Esophagus (tissue), 2 donors: Measurements from ENCODE around the gene ZNF282. TPM values are rescaled to one million over a fixed set of nuclear protein-coding genes. Genes with fewer than 3 reads are reported as not detected.
A peak's percentile ranks its signal among the peaks of the same experiment; 100 is the strongest.
"Not testable (repeated sequence)": the region's sequence is repeated elsewhere in the genome, so short reads cannot be mapped to it uniquely, and the experiment has no call there.

Experiments
- H3K27ac ChIP-seq, 2 donors: one replicate each; pipeline ENCODE4 v1.5.1; 2013; ENCODE audit warnings: low read depth in 2 of 2, mild to moderate bottlenecking in 2 of 2, inconsistent platforms in 1 of 2, low read length in 1 of 2, moderate library complexity in 1 of 2
- H3K27me3 ChIP-seq, 2 donors: one replicate each; pipeline ENCODE4 v1.6.1; 2013; ENCODE audit warnings: low read length in 2 of 2, control low read depth in 1 of 2, mild to moderate bottlenecking in 1 of 2; ENCODE audit not compliant: insufficient read depth in 2 of 2, control insufficient read depth in 1 of 2
- H3K36me3 ChIP-seq, 2 donors: one replicate each; pipeline ENCODE4 v1.6.1; 2013; ENCODE audit warnings: low read length in 1 of 2; ENCODE audit not compliant: control insufficient read depth in 2 of 2, insufficient read depth in 2 of 2
- H3K4me1 ChIP-seq, 2 donors: one replicate each; pipeline ENCODE4 v1.6.1; 2013; ENCODE audit warnings: low read length in 1 of 2; ENCODE audit not compliant: control insufficient read depth in 2 of 2, insufficient read depth in 2 of 2
- H3K4me3 ChIP-seq, 2 donors: one replicate each; pipeline ENCODE4 v1.5.1; 2013; ENCODE audit warnings: low read length in 2 of 2, mild to moderate bottlenecking in 2 of 2, low read depth in 1 of 2, moderate library complexity in 1 of 2
- H3K9me3 ChIP-seq, 2 donors: one replicate each; pipeline ENCODE4 v1.6.1; 2013; ENCODE audit warnings: mild to moderate bottlenecking in 2 of 2, low read depth in 1 of 2, low read length in 1 of 2, moderate library complexity in 1 of 2; ENCODE audit not compliant: control insufficient read depth in 2 of 2, insufficient read depth in 1 of 2
- WGBS, 2 donors: extraction: QIAGEN DNeasy Blood & Tissue Kit; methylation state at CpG; one replicate each; pipeline ENCODE4 v1.1.7; 2013; 5-methylcytosine and 5-hydroxymethylcytosine counted together
- polyA plus RNA-seq, 2 donors: library from polyadenylated mRNA; stranded (reverse); fragments of 200-250 nt; gene quantifications; one replicate each; pipeline ENCODE4 v1.2.3, GENCODE V29; 2013
- donor health status: healthy with polysubstance abuse.
- donor health status: Bipolar disorder and iron deficiency.

Gene ZNF282
- polyA plus RNA-seq, 2 donors, result 9.5 to 11.7 TPM

GRCh38 chr7:149257146-149257545, 61.8 kb downstream of the ZNF282 start:
- Histone ChIP-seq H3K27ac (peak overlapping the region in 1 of 2 donors; percentile 27), H3K27me3 (no peaks in the 10 kb centered on the region), H3K36me3 (peaks cover 17 to 22% of the 10 kb centered on the region in 2 donors), H3K4me1 (peaks cover 0 to 3% of the 10 kb centered on the region in 2 donors), H3K4me3 (no peak overlapping the region), H3K9me3 (no peaks in the 10 kb centered on the region)
- WGBS, 2 donors, result 51 to 81% methylated on average over 2 of the region's 2 CpGs

GRCh38 chr7:149261316-149261828, 66.0 kb downstream of the ZNF282 start:
- peaks cover 0 to 3% of the 10 kb centered on the region in 2 donors for H3K4me1 ChIP-seq
- peak overlapping the region; percentile 80 to 95 for H3K27ac ChIP-seq
- H3K27me3 ChIP-seq, result no peaks in the 10 kb centered on the region
- peaks cover 0 to 2% of the 10 kb centered on the region in 2 donors for H3K36me3 ChIP-seq
- H3K9me3 ChIP-seq, result no peaks in the 10 kb centered on the region
- peak overlapping the region; percentile 61 to 67 for H3K4me3 ChIP-seq
- 4 to 6% methylated on average over 16 of the region's 16 CpGs for WGBS, 2 donors

GRCh38 chr7:149261829-149262617, 66.7 kb downstream of the ZNF282 start, which contains the start of gene ZNF783:
ZNF783 (plus strand) TSS chr7:149262196; CDS start chr7:149262334, 138 bp downstream.
- peaks cover 0 to 9% of the 10 kb centered on the region in 2 donors for H3K36me3 ChIP-seq
- WGBS, 2 donors, result 1% methylated on average over 83 to 115 of the region's 115 CpGs
- peak within 1 kb of the TSS; percentile 80 to 95 for H3K27ac ChIP-seq

GRCh38 chr7:149266451-149266850, 71.1 kb downstream of the ZNF282 start:
- 95% methylated on average over 19 to 21 of the region's 21 CpGs for WGBS, 2 donors
- H3K4me1 ChIP-seq, result no peaks in the 10 kb centered on the region
- no peaks in the 10 kb centered on the region for H3K9me3 ChIP-seq
- H3K36me3 ChIP-seq, result peaks cover 0 to 12% of the 10 kb centered on the region in 2 donors
- no peak overlapping the region for H3K4me3 ChIP-seq
- H3K27me3 ChIP-seq, result no peaks in the 10 kb centered on the region
- no peak overlapping the region for H3K27ac ChIP-seq

More at GRCh38 chr7:149261829-149262617, 66.7 kb downstream of the ZNF282 start, which contains the start of gene ZNF783:
- peak within 1 kb of the TSS; percentile 61 to 67 for H3K4me3 ChIP-seq
- H3K27me3 ChIP-seq, result no peaks in the 10 kb centered on the region
- no peaks in the 10 kb centered on the region for H3K4me1 ChIP-seq
- H3K9me3 ChIP-seq, result no peaks in the 10 kb centered on the region

- H3K27ac ChIP-seq, result no peak overlapping the region
- H3K36me3 ChIP-seq, result peaks cover 0 to 12% of the 10 kb centered on the region in 2 donors
- no peaks in the 10 kb centered on the region for H3K27me3 ChIP-seq
- no peaks in the 10 kb centered on the region for H3K4me1 ChIP-seq
- H3K9me3 ChIP-seq, result no peaks in the 10 kb centered on the region
- no peak overlapping the region for H3K4me3 ChIP-seq
- 96% methylated on average over 7 to 8 of the region's 8 CpGs for WGBS, 2 donors
Observed at GRCh38 chr7:149267733-149268132, 72.4 kb downstream of the ZNF282 start.

- H3K9me3 ChIP-seq, H3K27ac ChIP-seq, H3K4me1 ChIP-seq, H3K27me3 ChIP-seq, H3K4me3 ChIP-seq: not testable (repeated sequence)
- 98% methylated on average over 8 of the region's 8 CpGs for WGBS, 2 donors
- H3K36me3 ChIP-seq, result peaks cover 0 to 19% of the 10 kb centered on the region in 2 donors
Observed at GRCh38 chr7:149274424-149274823, 79.1 kb downstream of the ZNF282 start.

Other genes with a start within 250 kb of the ZNF282 start
- gene PDIA4, start 167.0 kb upstream of the ZNF282 start, polyA plus RNA-seq, result 10 to 100 TPM; 21.0 to 37.9 TPM
- 1 to 10 TPM; 3.6 to 3.9 TPM for gene ZNF786, start 104.8 kb upstream of the ZNF282 start, polyA plus RNA-seq
- 1 to 10 TPM; 1.5 to 1.9 TPM for gene ZNF425, start 69.2 kb upstream of the ZNF282 start, polyA plus RNA-seq
- gene ZNF398, start 48.1 kb upstream of the ZNF282 start, polyA plus RNA-seq, result 1 to 10 TPM; 3.7 to 4.5 TPM
- 10 to 100 TPM; 10.2 to 15.6 TPM for gene ZNF212, start 44.1 kb downstream of the ZNF282 start, polyA plus RNA-seq
- gene ZNF783, start 66.7 kb downstream of the ZNF282 start, polyA plus RNA-seq, result 1 to 10 TPM; 4.2 to 7.9 TPM